Stimulated activated CD8-positive, alpha-beta memory T cell treated with anti-CD3 and anti-CD28 coated beads, Interleukin-4, amount 100 ng/mL, for 1 hour (primary cell): ENCODE measurements around the gene POLR3C.
A peak's percentile ranks its signal among the peaks of the same experiment; 100 is the strongest.
"Not testable (repeated sequence)": the region's sequence is repeated elsewhere in the genome, so short reads cannot be mapped to it uniquely, and the experiment has no call there.

ENCODE experiments used
- DNase-seq, 2 donors: peaks; one replicate each; pipeline ENCODE4 v3.0.0-alpha.2; 2020; ENCODE audit warnings: low read depth in 2 of 2, low spot score in 1 of 2

POLR3C gene

DNA sequence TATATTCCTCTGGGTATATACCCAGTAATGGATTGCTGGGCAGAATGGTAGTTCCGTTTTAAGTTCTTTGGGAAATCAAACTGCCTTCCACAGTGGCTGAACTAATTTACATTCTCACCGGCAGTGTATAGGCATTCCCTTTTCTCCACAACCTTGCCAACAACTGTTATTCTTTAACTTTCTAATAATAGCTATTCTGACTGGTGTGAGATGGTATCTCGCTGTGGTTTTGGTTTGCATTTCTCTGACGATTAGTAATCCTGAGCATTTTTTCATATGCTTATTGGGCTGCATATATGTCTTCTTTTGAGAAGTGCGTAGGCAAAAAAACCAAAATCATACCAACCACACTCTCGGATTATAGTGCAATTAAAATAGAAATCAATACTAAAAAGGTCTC, 5.9 kb upstream of the POLR3C start:
- DNase-seq: not testable (repeated sequence)

DNA sequence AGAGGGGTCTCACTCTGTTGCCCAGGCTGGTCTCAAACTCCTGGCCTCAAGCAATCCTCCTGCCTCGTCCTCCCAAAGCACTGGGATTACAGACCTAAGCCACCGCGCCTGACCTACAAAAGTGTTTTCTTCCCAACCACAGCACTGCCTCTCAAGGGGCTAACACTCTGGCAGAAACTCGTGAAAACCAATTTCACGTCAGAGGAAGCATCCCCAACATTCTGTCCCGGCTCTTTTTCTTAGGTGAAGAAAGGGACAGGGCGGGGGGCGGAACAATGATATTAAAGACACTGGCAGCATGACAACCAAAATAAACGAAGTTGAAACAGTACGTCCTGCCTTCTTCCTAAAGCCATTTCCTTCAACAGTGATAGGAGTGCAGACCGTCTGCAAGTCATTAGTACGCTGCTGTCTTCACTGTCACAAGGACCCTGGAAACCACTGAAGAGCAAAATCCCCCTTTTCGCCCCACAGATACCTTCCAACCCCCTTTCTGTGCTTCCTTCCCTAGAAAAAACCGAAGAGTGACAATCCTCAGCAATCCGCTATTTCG, 1.1 kb upstream of the POLR3C start:
- DNase-seq: not testable (repeated sequence)

DNA sequence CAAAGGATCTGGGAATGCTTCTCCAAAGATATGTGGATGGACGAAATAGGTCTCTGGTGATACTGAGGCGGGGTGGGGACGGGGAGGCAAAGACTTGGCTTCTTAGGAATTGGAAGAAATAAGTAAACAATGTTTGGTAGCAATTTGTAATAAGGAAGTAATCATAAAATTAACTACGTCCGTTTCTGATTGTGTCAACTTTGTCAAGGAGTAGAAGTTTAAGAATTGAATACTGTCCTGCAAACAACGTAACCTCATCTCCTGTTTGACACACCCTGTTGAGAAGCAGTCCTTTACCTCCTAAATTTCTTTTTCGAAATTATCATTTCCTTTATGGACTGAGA, 471 bp downstream of the POLR3C start:
- no peak for DNase-seq

DNA sequence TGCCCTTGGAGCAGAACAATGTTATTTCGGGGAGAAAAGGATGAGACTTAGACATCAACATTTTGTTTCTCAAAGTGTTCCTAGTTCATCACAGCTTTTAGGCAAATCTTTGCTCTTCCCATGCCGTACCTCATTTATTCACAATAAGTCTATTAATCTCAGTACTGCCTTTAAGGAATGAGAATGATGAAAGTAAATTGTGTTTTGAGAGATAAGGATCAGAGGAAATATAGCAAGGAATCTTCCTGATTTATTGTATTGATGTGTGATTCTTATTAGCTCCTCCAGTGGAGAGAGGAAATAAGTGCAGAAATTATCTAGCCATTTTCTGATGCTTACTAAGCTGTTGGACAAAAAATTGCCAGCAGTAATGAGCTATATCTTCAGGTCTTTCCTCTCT, 2.0 kb downstream of the POLR3C start:
- no peak for DNase-seq

DNA sequence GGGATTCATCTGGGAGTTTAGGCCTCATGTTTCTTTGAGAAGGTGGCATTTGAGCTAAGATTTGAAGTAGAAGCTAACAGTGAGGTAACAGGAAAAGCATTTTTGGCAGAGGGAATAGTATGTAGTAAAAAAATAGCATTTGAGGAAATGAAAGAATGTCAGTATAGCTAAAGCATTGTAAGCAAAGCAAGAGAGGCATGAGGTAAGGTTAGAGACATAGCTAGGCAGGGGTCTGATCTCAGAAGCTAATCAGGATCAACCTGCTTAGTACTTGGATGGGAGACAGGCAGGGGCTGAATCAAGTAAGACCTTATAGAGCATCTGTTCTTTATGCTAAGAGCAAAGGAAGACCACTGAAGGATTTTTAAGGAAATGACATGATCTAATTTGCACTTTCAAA, 4.0 kb downstream of the POLR3C start:
- no peak for DNase-seq

DNA sequence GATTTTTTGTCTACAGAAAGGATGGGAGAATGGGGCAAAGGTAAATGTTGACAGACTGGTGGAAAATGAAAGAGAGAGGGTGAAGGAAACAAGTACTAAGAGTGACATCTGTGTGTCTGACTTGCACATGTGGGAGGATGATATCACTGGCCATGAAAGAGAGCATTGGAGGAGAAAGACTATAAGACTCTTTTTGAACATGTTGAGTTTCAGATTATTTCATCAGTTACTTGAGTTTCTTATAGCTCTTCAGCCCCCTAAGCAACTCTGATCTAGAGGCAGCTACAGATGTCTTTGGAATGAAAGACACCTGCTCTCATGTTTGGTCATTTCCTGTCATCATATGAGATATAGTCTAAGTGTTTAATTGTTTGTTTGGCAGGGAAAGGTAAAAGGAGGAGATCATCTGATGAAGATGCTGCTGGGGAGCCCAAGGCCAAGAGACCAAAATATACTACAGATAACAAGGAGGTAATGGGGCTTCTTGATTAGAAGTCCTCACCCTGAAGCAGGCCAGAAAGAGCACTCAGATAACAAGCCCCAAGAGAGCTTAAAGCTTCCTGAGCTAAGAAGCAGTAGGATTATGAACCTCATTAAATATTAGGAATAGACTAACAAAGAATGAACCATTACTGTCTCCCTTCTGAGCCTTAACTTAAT, 4.5 kb downstream of the POLR3C start:
- DNase-seq: no peak

DNA sequence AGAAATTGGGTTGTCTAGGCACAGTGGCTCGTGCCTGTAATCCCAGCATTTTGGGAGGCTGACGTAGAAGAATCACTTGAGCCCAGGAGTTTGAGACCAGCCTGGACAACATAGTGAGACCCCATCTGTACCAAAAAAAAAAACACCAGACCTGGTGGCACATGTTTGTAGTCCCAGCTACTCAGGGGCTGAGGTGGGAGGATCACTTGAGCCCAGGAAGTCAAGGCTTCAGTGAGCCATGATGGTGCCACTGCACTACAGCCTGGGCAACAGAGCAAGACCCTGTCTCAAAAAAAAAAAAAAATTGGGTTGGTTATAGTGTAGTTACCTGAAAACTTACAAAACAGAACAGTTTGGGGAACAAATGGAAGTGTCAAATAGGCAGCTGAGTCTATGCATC, 6.8 kb downstream of the POLR3C start:
- not testable (repeated sequence) for DNase-seq

DNA sequence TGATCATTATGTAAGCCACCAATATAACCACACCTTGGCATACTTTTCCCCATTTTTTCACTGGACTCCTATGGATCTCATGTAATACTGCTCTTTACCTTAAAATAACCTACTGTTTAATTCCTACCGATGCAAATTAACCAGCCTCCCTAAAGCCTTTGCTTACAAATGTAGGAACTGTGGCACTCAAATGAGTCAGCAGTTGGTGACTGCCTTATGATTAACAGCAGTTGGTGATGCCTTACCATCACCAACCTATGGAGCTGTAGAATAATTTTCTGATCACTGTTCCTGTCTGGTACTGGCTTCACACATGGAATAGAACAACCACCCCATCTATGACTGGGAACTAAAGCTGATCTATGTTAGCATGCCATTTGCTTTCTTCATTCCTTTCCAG, 13.7 kb downstream of the POLR3C start:
- DNase-seq: no peak

DNA sequence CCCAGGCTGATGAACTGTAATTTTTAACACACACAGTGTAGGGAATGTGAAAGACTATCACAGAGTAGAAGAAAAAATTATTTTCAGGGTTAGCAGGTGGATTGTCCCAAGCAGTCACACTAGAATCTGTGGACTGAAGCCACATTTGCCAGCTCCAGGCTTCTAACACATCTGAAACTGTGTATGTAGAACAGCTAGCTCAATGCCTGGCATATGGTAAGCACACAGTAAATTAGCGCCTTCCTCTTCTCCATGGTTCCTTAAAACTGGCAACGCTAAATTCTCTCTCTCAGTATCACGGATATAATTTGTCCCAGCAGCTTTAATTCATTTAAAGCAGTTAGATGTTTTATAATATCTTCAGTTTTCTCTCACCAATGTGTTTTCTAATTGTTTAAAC, 19.0 kb downstream of the POLR3C start:
- no peak for DNase-seq

DNA sequence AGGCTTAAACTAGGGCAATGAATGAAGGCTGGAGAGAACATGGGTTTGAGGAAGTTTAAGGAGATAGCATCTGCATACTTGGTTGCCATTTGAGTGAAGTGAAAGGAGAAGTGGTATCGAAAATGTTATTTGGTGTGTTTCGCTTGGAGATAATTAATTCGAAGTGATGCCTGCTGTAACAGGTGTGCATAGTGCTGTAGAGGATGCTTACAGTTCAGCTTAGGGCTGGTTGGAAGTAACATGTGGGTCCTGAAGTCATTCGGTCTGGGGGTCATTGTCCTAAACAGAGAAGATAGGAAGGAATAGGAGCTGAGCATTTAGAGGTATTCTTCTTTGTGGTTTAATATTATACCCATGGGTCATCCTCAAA, 21.1 kb downstream of the POLR3C start:
- no peak for DNase-seq

DNA sequence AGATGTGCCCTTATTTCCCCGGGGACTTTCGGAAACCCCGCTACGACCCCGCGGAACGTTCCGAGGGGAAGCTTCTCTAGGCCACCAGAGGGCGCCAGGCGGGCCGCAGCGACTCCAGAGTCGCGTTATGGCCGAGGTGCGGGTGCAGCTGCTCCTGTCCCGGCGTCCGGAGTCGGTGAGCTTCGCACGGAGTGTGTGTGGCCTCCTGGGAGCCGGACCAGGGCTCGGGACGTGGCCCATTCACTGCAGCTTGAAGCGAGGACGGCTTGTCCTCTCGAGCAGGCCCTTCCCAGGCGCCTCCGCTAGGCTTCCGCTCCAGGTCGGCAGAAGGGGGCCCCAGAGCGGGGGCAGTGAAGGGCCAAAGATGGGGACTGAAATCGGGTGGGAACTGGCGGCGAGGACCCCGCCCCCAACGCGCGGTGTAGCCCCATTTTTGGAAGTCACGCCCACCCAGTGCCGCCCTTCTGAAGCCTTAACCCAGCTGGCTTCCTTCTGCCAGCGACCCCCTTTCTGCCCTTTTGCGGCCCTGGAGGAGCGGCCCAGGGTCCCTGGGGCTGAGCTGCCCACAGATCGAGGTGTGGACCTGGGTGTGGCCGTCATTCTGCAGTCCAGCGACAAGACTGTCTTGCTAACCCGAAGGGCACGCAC, 21.6 kb downstream of the POLR3C start, which contains the start of gene NUDT17:
NUDT17 (plus strand) TSS at position 117 of the 648 bp plus-strand sequence; CDS start at position 128, 11 bp downstream.
- DNase-seq: peak; percentile 53 to 56

DNA sequence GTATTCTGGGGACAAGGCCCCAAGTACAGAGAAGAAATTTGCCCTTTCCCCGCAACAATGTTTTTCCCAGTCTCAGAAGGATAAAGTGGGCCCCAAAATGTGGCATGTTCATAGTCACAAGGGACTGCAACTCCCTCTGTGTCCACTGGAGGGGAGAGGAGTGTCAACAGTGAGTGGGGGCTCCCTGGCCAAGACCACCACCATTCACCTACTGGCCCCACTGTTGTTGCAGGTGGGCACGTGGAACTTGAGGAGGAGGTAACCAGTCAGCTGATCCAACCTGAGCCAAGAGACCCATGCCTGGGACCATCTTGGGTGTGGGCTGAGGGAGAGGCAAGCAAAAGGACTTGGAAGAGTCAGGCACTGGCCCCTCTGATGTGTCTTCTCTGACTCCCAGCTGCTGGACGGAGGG, 22.2 kb downstream of the POLR3C start:
- DNase-seq: no peak

DNA sequence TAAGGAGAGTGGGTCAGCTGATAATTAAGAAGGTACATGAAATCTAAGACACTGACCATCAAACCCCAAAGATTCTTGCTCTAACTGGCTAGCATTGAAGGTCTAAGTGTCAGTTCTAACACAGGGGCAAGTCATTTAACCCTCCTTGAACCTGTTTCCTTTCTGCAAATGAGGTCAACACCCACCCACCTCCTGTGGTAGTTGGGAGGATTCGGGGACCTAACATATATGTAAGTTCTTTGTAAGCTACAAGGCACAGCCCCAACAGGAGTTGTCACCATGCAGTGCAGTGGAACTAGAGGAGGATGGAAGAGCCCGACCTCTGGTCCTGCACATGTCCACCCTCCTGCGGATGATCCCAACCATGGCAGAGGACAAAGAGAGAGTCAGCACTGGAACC, 23.8 kb downstream of the POLR3C start:
- DNase-seq: no peak

DNA sequence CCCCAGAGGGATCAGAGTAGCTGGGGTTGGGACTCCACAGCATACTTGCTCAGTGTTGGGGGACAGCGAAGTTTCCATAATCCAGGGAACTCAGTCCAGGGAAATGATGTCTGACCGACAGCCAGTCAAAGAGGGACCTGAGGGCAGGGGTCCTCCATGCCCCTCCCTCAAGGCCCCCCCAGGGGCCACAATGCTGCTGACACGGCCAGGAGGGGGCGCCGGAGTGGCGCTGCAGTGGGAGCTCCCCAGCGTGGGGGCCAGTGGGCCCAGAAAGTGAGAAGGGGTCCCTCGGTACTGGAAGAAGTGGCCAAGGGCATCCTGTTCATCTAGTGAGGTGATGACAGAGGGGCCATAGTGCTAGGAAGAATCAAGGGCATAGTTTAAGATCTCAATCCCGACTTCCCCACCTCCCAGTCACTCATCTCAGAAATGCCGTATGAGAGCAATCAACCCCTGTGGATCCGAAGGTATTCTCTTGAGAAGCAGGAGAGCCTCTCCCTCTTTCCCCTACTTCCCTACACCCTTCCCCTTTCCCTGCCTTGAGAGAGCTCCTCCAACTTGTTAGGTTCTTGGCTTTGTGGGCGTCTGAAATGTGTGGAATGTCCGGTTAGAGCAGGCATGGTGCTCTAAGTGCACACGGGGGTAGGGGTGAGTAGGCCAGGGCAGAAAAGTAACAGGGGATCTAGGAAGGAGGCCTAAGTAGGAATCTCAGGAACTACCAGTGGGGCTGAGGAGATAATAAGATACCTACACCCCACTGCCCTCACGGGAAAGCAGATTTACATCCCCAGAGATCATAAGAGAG, 25.6 kb downstream of the POLR3C start:
- no peak for DNase-seq

DNA sequence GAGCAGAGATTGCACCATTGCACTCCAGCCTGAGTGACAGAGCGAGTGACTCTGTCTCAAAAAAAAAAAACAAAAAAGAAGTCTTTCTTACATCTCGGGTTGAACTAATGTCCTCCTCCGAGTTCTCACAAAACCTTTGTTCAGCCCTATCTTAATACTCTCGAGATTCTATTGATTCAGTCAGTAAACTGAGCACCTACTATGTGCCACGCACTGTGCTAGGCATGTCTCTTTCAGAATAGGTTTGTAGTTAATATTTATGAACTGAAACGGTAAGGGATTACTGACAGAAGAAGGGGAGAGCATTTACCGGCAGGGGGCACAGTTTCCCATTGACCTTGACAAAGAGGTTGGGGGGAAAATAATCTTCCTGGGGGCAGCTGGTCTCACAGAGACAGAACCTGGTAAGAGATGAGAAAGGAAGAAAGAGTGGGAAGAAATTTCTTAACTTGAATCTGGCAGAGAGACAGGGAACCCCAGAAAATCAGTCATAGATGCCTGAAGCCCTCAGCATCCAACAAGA, 31.5 kb downstream of the POLR3C start:
- no peak for DNase-seq

DNA sequence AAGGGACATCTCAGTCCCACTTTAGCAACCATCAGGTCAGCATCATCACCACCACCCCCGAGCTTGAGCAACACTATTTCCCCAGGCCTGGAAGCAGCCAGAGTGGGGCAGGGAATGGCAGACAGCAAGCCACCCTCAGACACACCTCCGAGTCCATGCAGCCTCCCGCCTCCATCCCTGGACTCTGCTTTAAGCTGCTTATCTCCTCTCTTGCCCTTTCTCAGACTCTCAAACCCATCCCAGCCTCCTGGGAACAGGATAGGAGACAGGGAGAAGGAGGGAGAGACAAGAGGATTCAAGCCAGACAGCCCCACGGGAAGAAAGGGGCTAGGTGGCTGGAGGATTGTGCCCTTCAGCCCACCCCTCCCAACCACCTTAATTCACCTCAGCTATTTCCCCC, 33.2 kb downstream of the POLR3C start:
- DNase-seq: no peak

DNA sequence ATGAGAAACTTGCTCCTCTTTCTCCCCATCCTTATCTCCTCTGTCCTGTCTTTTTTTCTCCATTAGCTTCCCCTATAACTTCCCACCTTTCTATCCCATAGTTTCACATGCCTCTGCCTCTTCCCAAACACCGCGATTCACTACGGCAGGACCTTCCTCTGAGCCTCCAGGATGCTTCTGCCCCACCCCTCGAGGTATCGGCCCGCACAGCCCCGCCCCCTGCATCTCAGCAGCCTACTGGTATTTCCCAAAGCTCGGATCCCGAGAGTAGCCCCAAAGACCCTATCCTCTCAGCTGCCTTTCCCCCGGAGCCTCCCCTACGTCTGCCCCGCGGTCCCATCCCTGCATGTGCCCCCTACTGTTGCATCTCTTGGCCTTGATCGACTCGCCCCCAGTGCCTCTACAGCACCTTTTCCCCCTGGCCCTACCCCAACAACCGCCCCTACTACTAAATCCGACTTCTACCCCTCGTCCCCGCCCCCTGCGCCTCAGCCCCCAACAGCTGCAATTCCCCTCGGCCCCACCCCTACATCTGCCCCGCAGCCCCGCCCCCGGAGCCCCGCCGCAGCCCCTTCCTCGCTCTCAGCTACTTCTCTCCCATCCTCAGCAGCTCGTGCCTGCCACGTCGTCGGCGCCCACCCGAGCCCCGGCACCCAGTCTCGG, 34.4 kb downstream of the POLR3C start:
- peak; percentile 31 to 43 for DNase-seq

DNA sequence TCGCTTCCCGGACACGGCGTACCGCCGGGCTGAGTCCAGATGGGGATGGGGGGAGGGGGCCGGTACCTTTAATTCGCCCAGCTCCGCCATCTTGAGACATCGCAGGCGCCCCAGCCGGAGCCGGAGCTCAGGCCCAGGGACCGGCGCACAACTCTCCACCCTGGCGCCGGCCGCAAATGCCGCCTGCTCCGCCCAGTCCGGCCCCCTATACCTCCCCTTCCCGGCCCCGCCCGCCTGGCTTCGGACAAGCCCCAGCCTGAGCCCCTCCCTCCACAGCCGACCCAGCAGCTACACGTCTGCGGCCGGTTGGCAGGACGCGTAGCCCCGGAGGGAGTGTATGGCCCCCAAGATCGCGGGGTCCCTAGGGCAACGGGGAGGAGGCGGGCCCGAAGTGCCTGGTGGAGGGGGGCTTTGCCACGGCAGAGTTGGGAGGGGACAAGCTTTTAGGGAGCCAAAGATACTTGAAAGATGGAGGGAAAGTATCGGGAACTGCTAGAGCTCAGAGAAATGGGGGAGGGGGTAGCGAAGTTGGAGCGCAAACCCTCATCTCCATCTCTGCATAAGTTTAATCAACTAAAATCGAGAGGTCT, 35.0 kb downstream of the POLR3C start, which contains the start of gene PIAS3:
PIAS3 (minus strand) TSS at position 181 of the 590 bp plus-strand sequence; CDS start at position 90, 91 bp downstream.
- DNase-seq: peak; percentile 67 to 71

DNA sequence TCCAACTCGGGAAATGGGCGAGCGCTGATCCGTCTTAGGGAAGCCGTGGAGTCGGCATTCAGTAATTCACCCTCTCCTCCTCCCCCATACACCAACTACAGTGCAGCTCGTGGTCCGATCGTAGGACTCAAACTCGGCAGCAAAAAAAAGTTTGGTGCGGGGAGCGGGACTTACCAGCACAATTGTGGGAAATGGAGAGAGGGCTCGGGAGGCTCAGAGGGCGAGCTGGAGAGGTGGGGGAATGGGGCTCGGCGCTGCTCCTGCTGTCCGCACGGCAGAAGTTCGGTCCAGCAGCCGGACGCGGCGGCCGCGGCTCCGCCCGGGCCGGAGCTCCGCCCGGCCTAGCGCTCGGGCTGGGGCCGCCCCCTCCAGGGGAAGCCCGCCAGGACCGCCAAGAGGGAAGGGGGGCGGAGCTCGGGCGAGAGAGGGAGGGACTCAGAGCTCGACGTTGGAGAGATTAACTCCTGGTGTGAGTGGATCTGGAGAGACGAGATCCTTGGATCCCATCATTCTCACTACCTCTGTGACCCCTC, 35.6 kb downstream of the POLR3C start:
- DNase-seq: peak; percentile 30 to 60

DNA sequence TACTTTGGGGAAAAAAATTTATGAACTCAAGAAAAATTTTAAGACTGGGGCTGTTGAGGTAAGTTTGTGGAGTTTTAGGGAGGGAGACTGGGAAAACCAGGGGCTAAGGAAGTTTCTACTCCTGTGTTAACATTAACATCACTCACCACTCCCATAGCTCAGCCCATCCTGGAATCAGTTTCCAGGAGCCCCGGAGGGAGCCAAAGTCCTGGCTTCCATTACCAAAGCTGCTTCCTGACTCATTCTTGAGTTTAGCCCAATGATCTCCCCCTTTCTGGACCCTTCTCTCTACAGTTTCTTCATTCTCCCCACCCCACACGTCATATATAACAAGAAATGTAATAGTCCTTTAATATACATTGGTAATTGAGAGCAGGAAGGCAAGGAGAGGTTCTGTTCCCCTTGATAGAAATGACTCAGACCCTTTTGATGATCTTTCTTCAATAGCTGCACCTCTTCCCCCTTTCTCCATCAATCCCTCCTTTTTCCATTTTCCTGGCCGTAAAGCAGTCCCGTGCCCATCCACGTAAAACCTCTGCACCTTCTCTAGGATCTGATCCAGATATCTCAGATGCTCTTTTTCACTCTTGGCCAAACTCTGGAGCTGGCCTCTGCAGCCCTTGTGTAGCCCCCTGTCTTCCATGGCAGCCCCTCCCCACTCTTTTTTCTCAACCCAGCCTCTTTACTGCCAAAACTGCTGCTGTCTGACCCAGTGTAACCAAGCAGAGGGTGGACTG, 39.5 kb downstream of the POLR3C start:
- no peak for DNase-seq
